Vagina (tissue), 2 donors: Measurements from ENCODE around the gene CCHCR1.

Experiments used
- CTCF ChIP-seq, 3 experiments: fragments of 450-650 bp in 2 of 3; fragments of 200-600 bp in 1 of 3; sonication (generic) in 1 of 3; IDR thresholded peaks; one replicate each; pipeline ENCODE4 v1.5.1; 2017 to 2019; ENCODE audit warnings: antibody characterized with exemption in 3 of 3, mild to moderate bottlenecking in 2 of 3, moderate library complexity in 2 of 3
- POLR2A ChIP-seq, 2 donors: fragments of 450-650 bp; IDR thresholded peaks; one replicate each; pipeline ENCODE4 v1.6.1; 2017; ENCODE audit warnings: antibody characterized with exemption in 2 of 2, mild to moderate bottlenecking in 2 of 2, moderate library complexity in 2 of 2

GRCh38 chr6:31194061-31194834 is 36.6 kb upstream of the CCHCR1 start:
- TF ChIP-seq CTCF (IDR thresholded peaks at IDR 0.05) (no peak), POLR2A (IDR thresholded peaks at IDR 0.05) (no peak)
